Measurements from ENCODE around the gene CCDC15.

Gene CCDC15

GRCh38 chr11:125084057-125084416, 130.0 kb downstream of the CCDC15 start:
- Histone ChIP-seq H3K4me1 (ENCODE audit: control insufficient read depth, insufficient read depth, low read length) (no peaks in the 10 kb centered on the region), H3K9me3 (ENCODE audit: control insufficient read depth, insufficient read depth, low read depth, low read length) (no peaks in the 10 kb centered on the region), H3K36me3 (ENCODE audit: control insufficient read depth in 2 of 2, insufficient read depth in 1 of 2, low read length in 2 of 2) (peaks cover 0 to 13% of the 10 kb centered on the region in 2 experiments; a peak in 1 of 3 replicates), H3K4me3 (ENCODE audit: low read depth, low read length) (no peak overlapping the region), H3K27ac (ENCODE audit: extremely low read depth, low read depth, low read length) (no peak overlapping the region)
- TF ChIP-seq ZNF621 (tag by site-specific recombination; IDR thresholded peaks at IDR 0.05), result no peak
- no peak for TF ChIP-seq ZNF658 (tag by site-specific recombination; IDR thresholded peaks at IDR 0.05)
- TF ChIP-seq ZNF23 (tag by site-specific recombination; IDR thresholded peaks at IDR 0.05; ENCODE audit: borderline replicate concordance), result no peak
- TF ChIP-seq BCL11B (tag by site-specific recombination; IDR thresholded peaks at IDR 0.05; ENCODE audit: low read depth), result no peak
- TF ChIP-seq ELK4 (IDR thresholded peaks at IDR 0.05; ENCODE audit: borderline replicate concordance, low read depth, low read length), result no peak
- no peak for TF ChIP-seq ZNF335 (tag by site-specific recombination; conservative IDR thresholded peaks at IDR 0.05)
- no peak for TF ChIP-seq ZNF629 (tag by site-specific recombination; IDR thresholded peaks at IDR 0.05)
- no peak for TF ChIP-seq ZNF768 (tag by site-specific recombination; IDR thresholded peaks at IDR 0.05)
- TF ChIP-seq ZNF280D (tag by site-specific recombination; IDR thresholded peaks at IDR 0.05), result no peak
- no peak for TF ChIP-seq ZSCAN23 (tag by site-specific recombination; IDR thresholded peaks at IDR 0.05)
- TF ChIP-seq YY2 (tag by site-specific recombination; IDR thresholded peaks at IDR 0.05), result no peak
- no peak for TF ChIP-seq KLF8 (tag by site-specific recombination; IDR thresholded peaks at IDR 0.05)
- TF ChIP-seq ZNF280C (tag by site-specific recombination; IDR thresholded peaks at IDR 0.05), result no peak
- TF ChIP-seq ZNF391 (tag by site-specific recombination; IDR thresholded peaks at IDR 0.05; ENCODE audit: borderline replicate concordance, low read depth), result no peak
- TF ChIP-seq ZNF48 (tag by site-specific recombination; IDR thresholded peaks at IDR 0.05), result no peak
- TF ChIP-seq ZNF654 (tag by site-specific recombination; IDR thresholded peaks at IDR 0.05; ENCODE audit: low read depth), result no peak
- TF ChIP-seq ZNF266 (tag by site-specific recombination; IDR thresholded peaks at IDR 0.05; ENCODE audit: low read depth), result no peak
- no peak for TF ChIP-seq ZNF133 (tag by site-specific recombination; IDR thresholded peaks at IDR 0.05)
- TF ChIP-seq ZNF404 (tag by site-specific recombination; IDR thresholded peaks at IDR 0.05), result no peak
- ChIA-PET POLR2A (no interaction called here), CTCF (interaction anchor here (1.0 kb wide), 1 partner anchor 344 kb away, joined by 3 read pairs; no protein-coding TSS in a partner anchor)

- Histone ChIP-seq H3K27ac (ENCODE audit: extremely low read depth, low read depth, low read length) (no peak overlapping the region), H3K36me3 (ENCODE audit: control insufficient read depth in 2 of 2, insufficient read depth in 1 of 2, low read length in 2 of 2) (peaks cover 0 to 13% of the 10 kb centered on the region in 2 experiments; a peak in 1 of 3 replicates), H3K9me3 (ENCODE audit: control insufficient read depth, insufficient read depth, low read depth, low read length) (no peaks in the 10 kb centered on the region), H3K4me3 (ENCODE audit: low read depth, low read length) (no peak overlapping the region), H3K4me1 (ENCODE audit: control insufficient read depth, insufficient read depth, low read length) (no peaks in the 10 kb centered on the region)
- POLR2A ChIA-PET, result no interaction called here
- CTCF ChIA-PET, result interaction anchor here (1.0 kb wide), 1 partner anchor 344 kb away, joined by 3 read pairs; no protein-coding TSS in a partner anchor
- TF ChIP-seq ZNF670 (tag by site-specific recombination; IDR thresholded peaks at IDR 0.05; ENCODE audit: low read depth), result no peak
- no peak for TF ChIP-seq ZEB2 (tag by site-specific recombination; IDR thresholded peaks at IDR 0.05)
- TF ChIP-seq ZNF777 (tag by site-specific recombination; IDR thresholded peaks at IDR 0.05; ENCODE audit: borderline replicate concordance), result no peak
- TF ChIP-seq GLI4 (tag by site-specific recombination; IDR thresholded peaks at IDR 0.05), result no peak
- no peak for TF ChIP-seq ZBTB49 (tag by site-specific recombination; IDR thresholded peaks at IDR 0.05; ENCODE audit: low read depth)
- TF ChIP-seq ZNF501 (tag by site-specific recombination; IDR thresholded peaks at IDR 0.05), result no peak
- TF ChIP-seq ZNF473 (tag by site-specific recombination; IDR thresholded peaks at IDR 0.05), result no peak
- TF ChIP-seq ZNF555 (tag by site-specific recombination; conservative IDR thresholded peaks at IDR 0.05), result no peak
- TF ChIP-seq ZBTB21 (tag by site-specific recombination; IDR thresholded peaks at IDR 0.05), result no peak
- no peak for TF ChIP-seq HOXC10 (CRISPR knock-in tag; IDR thresholded peaks at IDR 0.05)
- no peak for TF ChIP-seq KLF9 (tag by site-specific recombination; IDR thresholded peaks at IDR 0.05; ENCODE audit: low read depth)
Observed at GRCh38 chr11:125084761-125085231, 130.8 kb downstream of the CCDC15 start.

All from HEK293 (cell line).